Measurements from ENCODE around the gene ERCC5. TPM values are rescaled to one million over a fixed set of nuclear protein-coding genes. Genes with fewer than 3 reads are reported as not detected.

The ERCC5 gene
- polyA plus RNA-seq, 1 donor, result 66.9 TPM

DNA sequence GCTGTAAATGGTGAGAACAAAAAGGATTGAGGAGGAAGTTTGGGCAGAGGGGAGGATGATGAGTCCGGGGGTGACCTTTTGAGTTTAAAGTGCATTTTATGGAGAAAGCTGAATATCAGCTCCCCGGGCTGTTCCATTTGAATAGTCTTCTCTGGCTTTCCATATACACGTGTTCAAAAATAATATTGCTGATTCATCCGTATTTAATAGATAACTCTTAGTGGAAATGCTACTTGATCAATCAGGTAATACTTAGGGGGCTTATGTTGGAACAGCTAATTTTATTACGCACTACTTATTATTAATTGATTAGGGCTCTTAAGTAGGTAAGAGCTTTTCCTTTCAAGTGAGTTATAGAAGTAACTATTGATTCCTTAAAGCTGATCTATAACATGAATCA, 76.4 kb downstream of the ERCC5 start:
- WGBS (ENCODE audit: insufficient coverage, low lambda C conversion rate), result 87% methylated on average over 4 of the region's 5 CpGs
- Histone ChIP-seq H3K27me3 (ENCODE audit: control insufficient read depth, insufficient read depth, low read length) (no peaks in the 10 kb centered on the region), H3K9me3 (ENCODE audit: control insufficient read depth, low read depth, low read length) (peaks cover 5% of the 10 kb centered on the region), H3K27ac (ENCODE audit: low read length) (no peak overlapping the region), H3K36me3 (ENCODE audit: control insufficient read depth, insufficient read depth, low read length) (no peaks in the 10 kb centered on the region), H3K4me3 (ENCODE audit: low read length) (no peak overlapping the region), H3K4me1 (ENCODE audit: control insufficient read depth, insufficient read depth, low read length) (no peaks in the 10 kb centered on the region)
- DNase-seq, result no peak

Other genes starting within 250 kb of the ERCC5 start
- 38.7 TPM for gene TPP2, start 249.0 kb upstream of the ERCC5 start, polyA plus RNA-seq
- 0.06 TPM for gene METTL21C, start 151.0 kb upstream of the ERCC5 start, polyA plus RNA-seq
- 15.7 TPM for gene TEX30, start 72.2 kb upstream of the ERCC5 start, polyA plus RNA-seq
- gene POGLUT2, start 47.1 kb upstream of the ERCC5 start, polyA plus RNA-seq, result 15.4 TPM
- gene BIVM, start 46.9 kb upstream of the ERCC5 start, polyA plus RNA-seq, result 35.6 TPM
- gene SLC10A2, start 220.4 kb downstream of the ERCC5 start, polyA plus RNA-seq, result 0.70 TPM

Data from large intestine (tissue), 3 donors.